Osteoblast (primary cell): ENCODE measurements around the gene ADAM17. TPM values are rescaled to one million over a fixed set of nuclear protein-coding genes. Genes with fewer than 3 reads are reported as not detected.

Experiments used
- DNase-seq: peaks from one replicate; pipeline ENCODE4 v3.0.0; 2011; ENCODE audit warnings: low spot score, mixed read lengths; ENCODE audit not compliant: insufficient read length; ENCODE audit errors: missing footprints
- H2AFZ ChIP-seq: 2 replicates; pipeline ENCODE4 v1.6.0; 2011; ENCODE audit warnings: mild to moderate bottlenecking, low read length
- H3K27ac ChIP-seq: 2 replicates; pipeline ENCODE4 v1.5.1; 2011; ENCODE audit warnings: mild to moderate bottlenecking, low read depth, low read length, moderate library complexity
- H3K27me3 ChIP-seq: 2 replicates; pipeline ENCODE4 v1.6.0; 2012; ENCODE audit warnings: mild to moderate bottlenecking, control low read depth, inconsistent platforms, low read length, moderate library complexity; ENCODE audit not compliant: insufficient read depth
- H3K36me3 ChIP-seq: 2 replicates; pipeline ENCODE4 v1.5.1; 2011; ENCODE audit warnings: mild to moderate bottlenecking, low read length, control low read depth, moderate library complexity; ENCODE audit not compliant: insufficient read depth
- H3K4me1 ChIP-seq: 2 replicates; pipeline ENCODE4 v1.5.1; 2011; ENCODE audit warnings: mild to moderate bottlenecking, low read length, control low read depth, moderate library complexity; ENCODE audit not compliant: insufficient read depth
- H3K4me2 ChIP-seq: 2 replicates; pipeline ENCODE4 v1.6.0; 2011; ENCODE audit warnings: mild to moderate bottlenecking, low read length; ENCODE audit not compliant: insufficient read depth
- H3K4me3 ChIP-seq: fragments of 200-600 bp; sonication (generic); 3 replicates; pipeline ENCODE4 v1.5.1; 2012; ENCODE audit warnings: mild to moderate bottlenecking, low read length, inconsistent platforms; ENCODE audit not compliant: insufficient read depth
- H3K79me2 ChIP-seq: 2 replicates; pipeline ENCODE4 v1.6.0; 2012; ENCODE audit warnings: mild to moderate bottlenecking, low read length, control low read depth, inconsistent platforms; ENCODE audit not compliant: insufficient read depth
- H3K9me3 ChIP-seq: 2 replicates; pipeline ENCODE4 v1.5.1; 2011; ENCODE audit warnings: low read depth, low read length, control low read depth
- H4K20me1 ChIP-seq: 2 replicates; pipeline ENCODE4 v1.6.0; 2012; ENCODE audit warnings: mild to moderate bottlenecking, low read length, control low read depth; ENCODE audit not compliant: insufficient read depth
- total RNA-seq: library from RNA; depleted of rRNA; stranded (reverse); fragments of >200 nt; gene quantifications from 2 replicates; pipeline ENCODE4 v1.2.3, GENCODE V29; 2012
- TF ChIP-seq, protein P1 (sequence below): IDR thresholded peaks from 2 replicates; pipeline ENCODE4 v1.5.1; 2011; ENCODE audit warnings: mild to moderate bottlenecking, low read depth, low read length, moderate library complexity; ENCODE audit errors: extremely low read depth

Gene ADAM17
- total RNA-seq, 1 donor = 69.1 TPM

GRCh38 chr2:9543557-9543956 is 12.1 kb downstream of the ADAM17 start:
- DNase-seq = no peak
- H3K27me3 ChIP-seq = no peaks in the 10 kb centered on the region
- H3K36me3 ChIP-seq = no peaks in the 10 kb centered on the region
- H3K79me2 ChIP-seq = peaks cover 90% of the 10 kb centered on the region
- H3K27ac ChIP-seq = no peak overlapping the region
- H3K4me3 ChIP-seq = no peak overlapping the region
- H4K20me1 ChIP-seq = peaks cover 15% of the 10 kb centered on the region
- H3K9me3 ChIP-seq = no peaks in the 10 kb centered on the region
- peaks cover 33% of the 10 kb centered on the region for H3K4me1 ChIP-seq
- TF ChIP-seq, protein P1, sequence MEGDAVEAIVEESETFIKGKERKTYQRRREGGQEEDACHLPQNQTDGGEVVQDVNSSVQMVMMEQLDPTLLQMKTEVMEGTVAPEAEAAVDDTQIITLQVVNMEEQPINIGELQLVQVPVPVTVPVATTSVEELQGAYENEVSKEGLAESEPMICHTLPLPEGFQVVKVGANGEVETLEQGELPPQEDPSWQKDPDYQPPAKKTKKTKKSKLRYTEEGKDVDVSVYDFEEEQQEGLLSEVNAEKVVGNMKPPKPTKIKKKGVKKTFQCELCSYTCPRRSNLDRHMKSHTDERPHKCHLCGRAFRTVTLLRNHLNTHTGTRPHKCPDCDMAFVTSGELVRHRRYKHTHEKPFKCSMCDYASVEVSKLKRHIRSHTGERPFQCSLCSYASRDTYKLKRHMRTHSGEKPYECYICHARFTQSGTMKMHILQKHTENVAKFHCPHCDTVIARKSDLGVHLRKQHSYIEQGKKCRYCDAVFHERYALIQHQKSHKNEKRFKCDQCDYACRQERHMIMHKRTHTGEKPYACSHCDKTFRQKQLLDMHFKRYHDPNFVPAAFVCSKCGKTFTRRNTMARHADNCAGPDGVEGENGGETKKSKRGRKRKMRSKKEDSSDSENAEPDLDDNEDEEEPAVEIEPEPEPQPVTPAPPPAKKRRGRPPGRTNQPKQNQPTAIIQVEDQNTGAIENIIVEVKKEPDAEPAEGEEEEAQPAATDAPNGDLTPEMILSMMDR = no peak
- H3K4me2 ChIP-seq = no peak overlapping the region
- no peak overlapping the region for H2AFZ ChIP-seq

GRCh38 chr2:9539531-9539930 is 16.1 kb downstream of the ADAM17 start:
- Histone ChIP-seq H2AFZ (no peak overlapping the region), H3K27ac (peak overlapping the region; percentile 93), H4K20me1 (peaks cover 5% of the 10 kb centered on the region), H3K4me2 (peak overlapping the region; percentile 37), H3K36me3 (no peaks in the 10 kb centered on the region), H3K9me3 (no peaks in the 10 kb centered on the region), H3K4me3 (no peak overlapping the region), H3K79me2 (peaks cover 76% of the 10 kb centered on the region), H3K4me1 (peaks cover 17% of the 10 kb centered on the region), H3K27me3 (no peaks in the 10 kb centered on the region)
- TF ChIP-seq, protein P1 = no peak
- no peak for DNase-seq

GRCh38 chr2:9538000-9538507 is 17.6 kb downstream of the ADAM17 start:
- H3K27ac ChIP-seq = peak overlapping the region; percentile 93

GRCh38 chr2:9536504-9536903 is 19.1 kb downstream of the ADAM17 start:
- TF ChIP-seq, protein P1 = no peak
- peaks cover 5% of the 10 kb centered on the region for H4K20me1 ChIP-seq
- peaks cover 66% of the 10 kb centered on the region for H3K79me2 ChIP-seq

More at GRCh38 chr2:9538000-9538507, 17.6 kb downstream of the ADAM17 start:
- Histone ChIP-seq H3K79me2 (peaks cover 71% of the 10 kb centered on the region), H2AFZ (no peak overlapping the region), H3K4me2 (peak overlapping the region; percentile 42), H3K36me3 (peaks cover 2% of the 10 kb centered on the region), H3K27me3 (no peaks in the 10 kb centered on the region), H4K20me1 (peaks cover 3% of the 10 kb centered on the region), H3K4me3 (no peak overlapping the region), H3K4me1 (peaks cover 17% of the 10 kb centered on the region), H3K9me3 (no peaks in the 10 kb centered on the region)
- peak; percentile 63 for DNase-seq
- TF ChIP-seq, protein P1 = no peak

More at GRCh38 chr2:9536504-9536903, 19.1 kb downstream of the ADAM17 start:
- no peaks in the 10 kb centered on the region for H3K27me3 ChIP-seq
- DNase-seq = no peak
- peak overlapping the region; percentile 33 for H3K27ac ChIP-seq
- H3K4me1 ChIP-seq = peaks cover 17% of the 10 kb centered on the region
- no peak overlapping the region for H2AFZ ChIP-seq
- H3K9me3 ChIP-seq = no peaks in the 10 kb centered on the region
- H3K4me3 ChIP-seq = no peak overlapping the region
- no peak overlapping the region for H3K4me2 ChIP-seq
- peaks cover 3% of the 10 kb centered on the region for H3K36me3 ChIP-seq
